H1 (cell line): Measurements from ENCODE around the gene PTH2R. TPM values are rescaled to one million over a fixed set of nuclear protein-coding genes. Genes with fewer than 3 reads are reported as not detected.
A peak's percentile ranks its signal among the peaks of the same experiment; 100 is the strongest.

Experiments
- CTCF ChIA-PET: fragments of 300-600 bp; sonication (Branson Sonifier 250); formaldehyde crosslinking; loops from one replicate; lab custom pipeline; 2021; ENCODE audit not compliant: partially characterized antibody; lab: Charles Lee
- POLR2A ChIA-PET: fragments of 300-600 bp; sonication (Branson Sonifier 250); formaldehyde crosslinking; loops from one replicate; lab custom pipeline; 2021; ENCODE audit warnings: inconsistent platforms; ENCODE audit not compliant: partially characterized antibody; lab: Charles Lee
- DNase-seq, 2 experiments: peaks; one replicate each; pipeline versions ENCODE4 v3.0.0 to v3.0.0-alpha.2; 2010 to 2022; ENCODE audit warnings: low spot score in 2 of 2, low read depth in 1 of 2, mixed read lengths in 1 of 2
- FAIRE-seq: peaks from 2 replicates; lab custom pipeline; 2011; peaks lifted over from hg19 to GRCh38; lab: Jason Lieb, UNC
- H2AFZ ChIP-seq: 2 replicates; pipeline ENCODE4 v1.8.1; 2012; ENCODE audit warnings: low read length, inconsistent platforms
- H2AK5ac ChIP-seq: 2 replicates; pipeline ENCODE4 v1.6.1; 2013; ENCODE audit warnings: low read depth, low read length
- H2BK120ac ChIP-seq: replicated peaks from 2 replicates; pipeline ENCODE3; 2013; ENCODE audit warnings: low read depth, low read length, inconsistent platforms
- H2BK12ac ChIP-seq: 2 replicates; pipeline ENCODE4 v1.6.1; 2013; ENCODE audit warnings: low read depth, low read length
- H2BK15ac ChIP-seq: 2 replicates; pipeline ENCODE4 v1.6.1; 2013; ENCODE audit warnings: low read length
- H2BK20ac ChIP-seq: 2 replicates; pipeline ENCODE4 v1.6.1; 2013; ENCODE audit warnings: low read length
- H2BK5ac ChIP-seq: 2 replicates; pipeline ENCODE4 v1.6.1; 2013; ENCODE audit warnings: low read depth, low read length
- H3K14ac ChIP-seq: 2 replicates; pipeline ENCODE4 v1.6.1; 2013; ENCODE audit warnings: inconsistent platforms; ENCODE audit not compliant: insufficient read length
- H3K18ac ChIP-seq: 2 replicates; pipeline ENCODE4 v1.6.1; 2013; ENCODE audit warnings: low read length; ENCODE audit errors: extremely low read depth
- H3K23ac ChIP-seq: 2 replicates; pipeline ENCODE4 v1.6.1; 2013; ENCODE audit warnings: inconsistent platforms; ENCODE audit not compliant: insufficient read length
- H3K23me2 ChIP-seq: 2 replicates; pipeline ENCODE4 v1.6.1; 2013; ENCODE audit warnings: low read depth, low read length
- H3K27ac ChIP-seq: 2 replicates; pipeline ENCODE4 v1.6.1; 2011; ENCODE audit warnings: low read depth, low read length, inconsistent platforms
- H3K27me3 ChIP-seq, 4 experiments: replicated peaks in 1 of 4; 1 replicate in 1 of 4; 2 replicates in 3 of 4; pipeline versions ENCODE4 v1.6.1 to v1.8.1; 2011 to 2013; ENCODE audit warnings: low read length in 3 of 4, mild to moderate bottlenecking in 3 of 4, inconsistent platforms in 2 of 4, mixed read lengths in 2 of 4, moderate library complexity in 1 of 4; ENCODE audit not compliant: control insufficient read depth in 3 of 4, insufficient read depth in 3 of 4; ENCODE audit errors: extremely low read depth in 1 of 4
- H3K36me3 ChIP-seq, 4 experiments: 2 replicates each; pipeline versions ENCODE4 v1.6.1 to v1.8.1; 2011 to 2013; ENCODE audit warnings: mild to moderate bottlenecking in 4 of 4, low read length in 3 of 4, moderate library complexity in 2 of 4, control low read depth in 1 of 4, inconsistent platforms in 1 of 4; ENCODE audit not compliant: insufficient read depth in 4 of 4, control insufficient read depth in 2 of 4
- H3K4ac ChIP-seq: replicated peaks from 2 replicates; pipeline ENCODE3; 2013; ENCODE audit warnings: low read length, low read depth, mixed read lengths, inconsistent platforms; ENCODE audit not compliant: insufficient read length
- H3K4me1 ChIP-seq, 4 experiments: replicated peaks in 1 of 4; 1 replicate in 1 of 4; 2 replicates in 3 of 4; pipeline versions ENCODE4 v1.6.1 to v1.8.1; 2011 to 2013; ENCODE audit warnings: low read length in 3 of 4, inconsistent platforms in 2 of 4, mixed read lengths in 1 of 4; ENCODE audit not compliant: insufficient read depth in 4 of 4, control insufficient read depth in 3 of 4
- H3K4me2 ChIP-seq, 2 experiments: 2 replicates each; pipeline versions ENCODE4 v1.6.1 to v1.8.1; 2011 to 2013; ENCODE audit warnings: low read depth in 2 of 2, low read length in 2 of 2, control low read depth in 1 of 2, inconsistent platforms in 1 of 2, mild to moderate bottlenecking in 1 of 2; ENCODE audit not compliant: insufficient read depth in 1 of 2
- H3K4me3 ChIP-seq, 4 experiments: fragments of 200-600, 300-600 bp in 1 of 4; sonication (generic), shearing (Covaris generic), sonication (Bioruptor Twin) in 1 of 4; 2 replicates each; pipeline versions ENCODE4 v1.5.1 to v1.8.1; 2011 to 2016; ENCODE audit warnings: low read length in 4 of 4, low read depth in 3 of 4, control low read depth in 2 of 4, inconsistent platforms in 2 of 4, mild to moderate bottlenecking in 2 of 4, mixed read lengths in 1 of 4, moderate library complexity in 1 of 4; ENCODE audit not compliant: insufficient read depth in 2 of 4; ENCODE audit errors: extremely low read depth in 1 of 4
- H3K56ac ChIP-seq: replicated peaks from 2 replicates; pipeline ENCODE3; 2013; ENCODE audit warnings: low read depth, mild to moderate bottlenecking, mixed read lengths, low read length, inconsistent platforms; ENCODE audit not compliant: insufficient read length
- H3K79me1 ChIP-seq: 2 replicates; pipeline ENCODE4 v1.6.1; 2013; ENCODE audit warnings: low read depth, low read length, control low read depth
- H3K79me2 ChIP-seq, 2 experiments: 2 replicates each; pipeline versions ENCODE4 v1.6.1 to v1.8.1; 2012 to 2013; ENCODE audit warnings: low read length in 2 of 2, mild to moderate bottlenecking in 2 of 2, inconsistent platforms in 1 of 2; ENCODE audit not compliant: insufficient read depth in 2 of 2, control insufficient read depth in 1 of 2
- H3K9ac ChIP-seq, 4 experiments: replicated peaks in 1 of 4; 1 replicate in 1 of 4; 2 replicates in 3 of 4; pipeline versions ENCODE4 v1.6.1 to v1.8.1; 2011 to 2013; ENCODE audit warnings: low read depth in 3 of 4, low read length in 3 of 4, control low read depth in 2 of 4, mild to moderate bottlenecking in 2 of 4, moderate library complexity in 2 of 4, inconsistent platforms in 1 of 4; ENCODE audit errors: extremely low read depth in 1 of 4
- H3K9me3 ChIP-seq, 2 experiments: 2 replicates each; pipeline versions ENCODE4 v1.6.1 to v1.8.1; 2012 to 2013; ENCODE audit warnings: mild to moderate bottlenecking in 2 of 2, moderate library complexity in 2 of 2, control low read depth in 1 of 2, inconsistent platforms in 1 of 2, low read depth in 1 of 2, low read length in 1 of 2, mixed read lengths in 1 of 2; ENCODE audit not compliant: insufficient read depth in 2 of 2
- H4K20me1 ChIP-seq, 2 experiments: replicated peaks in 1 of 2; 2 replicates each; pipeline versions ENCODE3 to v1.8.1; 2011 to 2013; ENCODE audit warnings: inconsistent platforms in 2 of 2, low read length in 2 of 2, mild to moderate bottlenecking in 1 of 2; ENCODE audit not compliant: insufficient read depth in 2 of 2, control insufficient read depth in 1 of 2
- H4K5ac ChIP-seq: 2 replicates; pipeline ENCODE4 v1.6.1; 2013; ENCODE audit warnings: low read length, low read depth, mixed read lengths, inconsistent platforms; ENCODE audit not compliant: insufficient read length
- H4K8ac ChIP-seq: 2 replicates; pipeline ENCODE4 v1.8.0; 2013; ENCODE audit warnings: mild to moderate bottlenecking, moderate library complexity, low read length, inconsistent platforms; ENCODE audit not compliant: insufficient read depth; ENCODE audit errors: extremely low read depth
- H4K91ac ChIP-seq: replicated peaks from 2 replicates; pipeline ENCODE3; 2013; ENCODE audit warnings: low read length, mixed read lengths, inconsistent platforms; ENCODE audit not compliant: insufficient read length
- ASH2L ChIP-seq: fragments of 200-600, 300-600 bp; sonication (generic); IDR thresholded peaks from one replicate; pipeline ENCODE4 v1.7.1; 2017; ENCODE audit warnings: low read length
- CTCF ChIP-seq, 3 experiments: IDR thresholded peaks; 1 replicate in 2 of 3; 2 replicates in 1 of 3; pipeline versions ENCODE4 v1.5.1 to v1.6.1; 2011; ENCODE audit warnings: low read length in 3 of 3, mild to moderate bottlenecking in 3 of 3, inconsistent platforms in 2 of 3, low read depth in 1 of 3, moderate library complexity in 1 of 3; ENCODE audit not compliant: insufficient read depth in 1 of 3; ENCODE audit errors: control extremely low read depth in 1 of 3
- FOSL1 ChIP-seq: IDR thresholded peaks from 2 replicates; pipeline ENCODE4 v1.6.1; 2011; ENCODE audit warnings: mild to moderate bottlenecking, low read depth, low read length, moderate library complexity; ENCODE audit not compliant: insufficient read depth
- GTF2F1 ChIP-seq: IDR thresholded peaks from 2 replicates; pipeline ENCODE4 v1.6.1; 2012; ENCODE audit warnings: low read depth, low read length, improper control_type of control experiment, borderline replicate concordance
- JUN ChIP-seq: IDR thresholded peaks from 2 replicates; pipeline ENCODE4 v1.6.1; 2011; ENCODE audit warnings: low read depth, mild to moderate bottlenecking, improper control_type of control experiment, low read length
- KDM4A ChIP-seq: IDR thresholded peaks from one replicate; pipeline ENCODE4 v1.7.1; 2012; ENCODE audit warnings: low read depth, mild to moderate bottlenecking, moderate library complexity, low read length, inconsistent platforms; ENCODE audit not compliant: severe bottlenecking
- POU5F1 ChIP-seq: IDR thresholded peaks from 2 replicates; pipeline ENCODE4 v1.6.1; 2011; ENCODE audit warnings: low read depth, mild to moderate bottlenecking, low read length, moderate library complexity
- RBBP5 ChIP-seq: IDR thresholded peaks from 2 replicates; pipeline ENCODE4 v1.7.1; 2012; ENCODE audit warnings: low read depth, mild to moderate bottlenecking, inconsistent platforms, low read length, moderate library complexity, borderline replicate concordance
- SIRT6 ChIP-seq: IDR thresholded peaks from one replicate; pipeline ENCODE4 v1.7.1; 2012; ENCODE audit warnings: low read length, inconsistent platforms
- SP4 ChIP-seq: IDR thresholded peaks from 2 replicates; pipeline ENCODE4 v1.6.1; 2012; ENCODE audit warnings: low read length, inconsistent platforms
- TBP ChIP-seq: IDR thresholded peaks from 2 replicates; pipeline ENCODE4 v1.6.1; 2011; ENCODE audit warnings: low read depth, low read length, improper control_type of control experiment
- WGBS, 2 experiments: shearing (Covaris generic) in 1 of 2; methylation state at CpG; one replicate each; pipeline versions ENCODE4 v1.1.6 to v1.1.7; 2013 to 2015; ENCODE audit warnings: low lambda C conversion rate in 2 of 2, mixed read lengths in 2 of 2, inconsistent platforms in 1 of 2, low coverage in 1 of 2, missing lambda C conversion rate in 1 of 2; ENCODE audit not compliant: insufficient replicate concordance in 2 of 2, insufficient coverage in 1 of 2, insufficient read length in 1 of 2; ENCODE audit errors: extremely low coverage in 1 of 2, missing lambda C conversion rate in 1 of 2; 5-methylcytosine and 5-hydroxymethylcytosine counted together
- polyA plus RNA-seq, 7 experiments: library from polyadenylated mRNA; depleted of rRNA in 3 of 7; stranded (reverse) in 5 of 7; unstranded in 2 of 7; fragments of >200 nt in 5 of 7; fragments of 200-250 nt in 2 of 7; gene quantifications; 1 replicate in 5 of 7; 2 replicates in 1 of 7; 4 replicates in 1 of 7; pipeline versions ENCODE4 v1.2.1 to v1.2.3, GENCODE V29; 2011 to 2013; ENCODE audit warnings: missing spikeins in 2 of 7, mixed read lengths in 2 of 7
- total RNA-seq: library from RNA; stranded (reverse); fragmentation: NEBNext Ultra II Directional; extraction: Animal tissue kit (Norgen Biotek cat#: 25700); gene quantifications from 2 replicates; pipeline ENCODE4 v1.2.1, GENCODE V29; 2021

The PTH2R gene
- total and polyA plus RNA-seq, 2 of the 8 experiments (the other 6 are each of a cell fraction or from before 2014, with no cell fraction given): 0.19 to 0.38 TPM

- H3K4ac ChIP-seq: no peak overlapping the region
- H3K23ac ChIP-seq: no peak overlapping the region
- no peak overlapping the region for H3K56ac ChIP-seq
- H4K8ac ChIP-seq: no peak overlapping the region
- no peaks in the 10 kb centered on the region for H3K23me2 ChIP-seq
- no peak overlapping the region for H2AFZ ChIP-seq
- POLR2A ChIA-PET: no interaction called here
- H4K20me1 ChIP-seq: no peaks in the 10 kb centered on the region
- H3K14ac ChIP-seq: no peak overlapping the region
- no peak overlapping the region for H2BK15ac ChIP-seq
- H3K79me2 ChIP-seq: no peaks in the 10 kb centered on the region
- H3K27ac ChIP-seq: no peak overlapping the region
- H3K4me1 ChIP-seq: peaks cover 0 to 14% (median 3%) of the 10 kb centered on the region in 4 experiments; a peak in 4 of 7 replicates
- no peak for DNase-seq
- H2BK12ac ChIP-seq: no peak overlapping the region
- no peak overlapping the region for H2AK5ac ChIP-seq
- no peak overlapping the region for H4K91ac ChIP-seq
- no peak overlapping the region for H3K4me2 ChIP-seq
- no peaks in the 10 kb centered on the region; a peak in 1 of 8 replicates for H3K36me3 ChIP-seq
- H3K79me1 ChIP-seq: no peaks in the 10 kb centered on the region
- no peak overlapping the region for H2BK120ac ChIP-seq
- no peak overlapping the region for H2BK5ac ChIP-seq
- H3K9ac ChIP-seq: no peak overlapping the region
- no peak overlapping the region for H4K5ac ChIP-seq
- no peak overlapping the region for H2BK20ac ChIP-seq
- CTCF ChIA-PET: interaction anchor here (0.6 to 2.4 kb wide), 20 partner anchors 9 to 1887 kb away, joined by 3 to 10 read pairs (median 3); partner anchors contain the start of gene PTH2R
- peaks cover 0 to 5% of the 10 kb centered on the region in 2 experiments; a peak in 1 of 4 replicates for H3K9me3 ChIP-seq
- FAIRE-seq: peak; percentile 92
- no peak overlapping the region for H3K4me3 ChIP-seq
- H3K27me3 ChIP-seq: no peaks in the 10 kb centered on the region
- 52% methylated on average over 2 of the region's 2 CpGs; no CpG with 5 or more reads in 1 of the 2 experiments for WGBS, 2 experiments
- no peak overlapping the region for H3K18ac ChIP-seq
- TF ChIP-seq SP4 (no peak), SIRT6 (no peak), ASH2L (no peak), GTF2F1 (no peak), FOSL1 (no peak), JUN (no peak), TBP (no peak), KDM4A (no peak), RBBP5 (no peak), CTCF (IDR thresholded peaks at IDR 0.05; ENCODE audit: control extremely low read depth in 1 of 3, insufficient read depth in 1 of 3, low read depth in 1 of 3, low read length in 3 of 3) (peak in 2 of 3 experiments; percentile 58 to 74; a peak in 3 of 4 replicates), POU5F1 (no peak)
Measured at GRCh38 chr2:208373460-208374089, 33.0 kb upstream of the PTH2R start.
